ENCODE data around the gene ARPC2.

ARPC2 gene

DNA sequence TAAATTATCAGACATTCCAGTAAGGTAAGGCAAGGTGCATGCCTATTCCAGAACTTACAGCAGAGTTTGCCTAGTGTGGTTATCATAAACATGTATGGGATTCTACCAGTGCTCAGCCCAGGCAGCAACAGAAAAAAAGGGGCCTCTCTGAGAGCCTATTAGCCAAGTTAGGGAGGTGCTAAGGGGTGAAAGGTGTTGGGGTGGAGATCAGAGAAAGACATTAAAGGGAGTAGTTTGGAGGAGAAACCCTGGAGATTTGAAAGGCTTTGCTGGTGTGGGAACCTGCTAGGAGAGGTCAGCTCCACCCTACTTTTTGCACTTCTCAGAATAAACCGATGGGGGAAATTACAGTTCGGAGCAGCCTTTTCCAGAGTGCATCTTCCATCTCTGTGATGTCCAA lies 2.9 kb downstream of the ARPC2 start:
- in situ Hi-C loops (cut with HindIII; ENCODE audit: low pct_unique_long_range_greater_than_20kb, low sequenced_read_pairs), result no loop called here
- DNase-seq (ENCODE audit: low read depth in 1 of 2, low spot score in 1 of 2), result no peak
- no peak for TF ChIP-seq JUND (IDR thresholded peaks at IDR 0.05; ENCODE audit: low read depth)

DNA sequence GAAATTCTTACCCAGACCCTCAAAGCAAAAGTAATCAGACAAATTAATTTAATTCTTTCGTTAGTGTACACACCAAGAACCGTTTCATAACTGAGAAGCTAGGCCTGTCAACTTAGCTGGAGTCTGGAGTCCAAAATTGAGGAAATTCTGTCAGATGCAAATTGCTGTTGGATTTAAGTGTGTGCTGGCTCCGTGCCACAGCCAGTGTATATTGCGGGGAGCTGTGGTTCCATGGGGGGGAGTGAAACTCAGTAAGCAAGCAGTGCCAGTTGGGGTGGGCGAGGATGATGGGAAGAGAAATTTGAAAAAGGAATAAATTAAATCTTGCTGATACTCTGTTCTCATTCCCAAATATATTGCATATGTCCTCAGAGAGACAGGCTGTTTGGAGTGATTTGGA lies 4.0 kb downstream of the ARPC2 start:
- in situ Hi-C loops (cut with HindIII; ENCODE audit: low pct_unique_long_range_greater_than_20kb, low sequenced_read_pairs), result no loop called here
- TF ChIP-seq JUND (IDR thresholded peaks at IDR 0.05; ENCODE audit: low read depth), result no peak
- no peak for DNase-seq (ENCODE audit: low read depth in 1 of 2, low spot score in 1 of 2)

DNA sequence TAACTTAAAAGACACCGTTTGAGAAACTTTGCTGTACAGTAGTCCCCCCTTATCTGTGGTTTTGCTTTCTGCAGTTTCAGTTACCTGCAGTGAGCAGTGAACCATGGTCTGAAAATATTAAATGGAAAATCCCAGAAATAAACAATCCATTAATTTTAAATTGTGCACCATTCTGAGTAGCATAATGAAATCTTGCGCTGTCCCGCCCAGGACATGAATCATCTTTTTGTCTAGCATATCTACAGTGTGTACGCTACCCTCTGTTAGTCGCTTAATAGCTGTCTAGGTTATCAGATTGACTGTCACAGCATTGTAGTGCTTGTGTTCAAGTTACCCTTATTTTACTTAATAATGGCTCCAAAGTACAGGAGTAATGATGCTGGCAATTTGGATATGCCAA lies 6.1 kb downstream of the ARPC2 start:
- DNase-seq (ENCODE audit: low read depth in 1 of 2, low spot score in 1 of 2), result no peak
- in situ Hi-C loops (cut with HindIII; ENCODE audit: low pct_unique_long_range_greater_than_20kb, low sequenced_read_pairs), result no loop called here
- no peak for TF ChIP-seq JUND (IDR thresholded peaks at IDR 0.05; ENCODE audit: low read depth)

DNA sequence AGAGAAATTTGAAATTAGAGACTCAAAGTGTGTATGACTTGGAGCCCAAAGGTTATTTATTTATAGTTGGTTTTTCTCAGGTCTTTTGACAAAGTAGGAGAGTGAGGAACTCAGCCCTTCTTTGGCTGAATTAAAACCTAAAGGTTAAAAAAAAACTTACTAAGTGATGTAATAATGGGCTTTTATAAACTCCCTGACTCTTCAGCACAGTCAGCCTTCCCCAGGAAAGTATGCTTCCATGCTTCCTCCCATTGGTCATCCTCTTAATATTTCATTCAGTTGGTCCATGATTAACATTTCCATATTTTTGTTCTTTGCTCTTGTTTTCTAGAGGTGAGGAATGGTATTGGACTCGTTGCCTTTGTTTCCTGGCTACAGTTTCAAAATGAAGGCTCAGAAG lies 7.2 kb downstream of the ARPC2 start:
- in situ Hi-C loops (cut with HindIII; ENCODE audit: low pct_unique_long_range_greater_than_20kb, low sequenced_read_pairs), result no loop called here

DNA sequence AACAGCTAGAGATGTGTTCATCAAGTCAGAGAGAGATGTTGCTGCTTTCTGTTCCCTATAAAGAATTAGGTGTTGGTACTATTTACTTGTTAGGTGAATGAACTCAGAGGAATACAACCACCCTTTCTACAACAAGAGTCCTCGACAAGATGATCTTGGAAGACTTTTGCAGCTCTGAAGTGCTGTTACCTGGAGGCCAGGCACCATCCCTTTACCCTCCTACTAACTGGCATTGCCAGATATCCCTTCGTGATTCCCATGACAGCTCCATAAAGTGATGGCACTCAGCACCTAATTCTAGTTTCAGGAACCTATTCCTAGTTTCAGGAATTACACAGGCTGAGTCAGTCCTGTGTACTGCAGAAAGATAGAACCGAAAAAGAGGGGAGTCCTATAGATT lies 9.9 kb downstream of the ARPC2 start:
- no peak for DNase-seq (ENCODE audit: low read depth in 1 of 2, low spot score in 1 of 2)
- no peak for TF ChIP-seq JUND (IDR thresholded peaks at IDR 0.05; ENCODE audit: low read depth)
- in situ Hi-C loops (cut with HindIII; ENCODE audit: low pct_unique_long_range_greater_than_20kb, low sequenced_read_pairs), result no loop called here

More for the DNA sequence above, 7.2 kb downstream of the ARPC2 start:
- TF ChIP-seq JUND (IDR thresholded peaks at IDR 0.05; ENCODE audit: low read depth), result no peak
- DNase-seq (ENCODE audit: low read depth in 1 of 2, low spot score in 1 of 2), result no peak

DNA sequence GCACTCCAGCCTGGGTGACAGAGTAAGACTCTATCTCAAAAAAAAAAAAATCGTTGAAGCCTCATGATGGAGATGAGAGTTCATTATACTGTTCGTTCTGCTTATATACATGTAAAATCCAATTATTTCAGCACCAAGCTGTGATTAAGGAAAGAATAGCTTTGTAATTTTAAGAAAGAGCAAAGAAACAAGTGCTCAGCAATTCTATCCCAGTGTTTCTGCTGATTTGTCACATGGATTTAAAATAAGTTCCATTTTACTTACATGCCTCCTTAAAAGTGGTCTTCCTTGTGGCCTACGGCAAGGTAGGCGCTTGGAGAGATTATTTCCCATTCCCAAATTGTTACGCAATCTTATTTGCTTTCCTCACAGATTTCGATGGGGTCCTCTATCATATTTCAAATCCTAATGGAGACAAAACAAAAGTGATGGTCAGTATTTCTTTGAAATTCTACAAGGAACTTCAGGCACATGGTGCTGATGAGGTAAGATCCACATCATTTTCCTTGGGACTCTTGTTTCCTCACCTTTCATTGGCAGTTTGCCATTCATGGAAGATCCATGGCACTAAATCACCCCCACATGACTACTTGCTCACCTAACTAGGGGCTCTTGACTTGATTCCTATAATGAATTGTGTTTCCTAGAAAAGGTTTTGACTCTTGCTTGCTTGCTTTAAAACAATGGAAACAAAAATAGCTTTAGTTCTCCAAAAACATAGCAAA lies 11.5 kb downstream of the ARPC2 start:
- DNase-seq (ENCODE audit: low read depth in 1 of 2, low spot score in 1 of 2), result no peak
- TF ChIP-seq JUND (IDR thresholded peaks at IDR 0.05; ENCODE audit: low read depth), result no peak
- in situ Hi-C loops (cut with HindIII; ENCODE audit: low pct_unique_long_range_greater_than_20kb, low sequenced_read_pairs), result no loop called here

DNA sequence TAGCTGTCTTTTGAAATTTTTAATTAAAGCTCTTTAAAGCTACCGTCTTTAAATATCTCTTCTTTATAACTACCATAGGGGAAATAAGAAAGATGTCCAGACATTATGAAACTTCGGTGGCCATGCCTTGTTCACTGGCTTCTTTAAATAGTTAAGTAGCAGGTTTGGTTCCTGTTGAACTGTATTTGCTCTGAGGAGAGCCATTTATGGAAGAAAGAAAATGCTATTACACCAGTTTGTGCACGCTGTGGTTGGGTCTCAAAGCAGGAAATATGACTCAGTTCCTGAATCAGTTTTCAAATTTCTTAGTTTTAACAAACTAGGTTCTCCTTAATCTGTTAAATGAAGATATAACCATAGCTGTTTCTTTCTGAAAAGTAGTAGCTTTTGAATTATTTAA lies 12.2 kb downstream of the ARPC2 start:
- TF ChIP-seq JUND (IDR thresholded peaks at IDR 0.05; ENCODE audit: low read depth), result no peak
- in situ Hi-C loops (cut with HindIII; ENCODE audit: low pct_unique_long_range_greater_than_20kb, low sequenced_read_pairs), result no loop called here
- no peak for DNase-seq (ENCODE audit: low read depth in 1 of 2, low spot score in 1 of 2)

DNA sequence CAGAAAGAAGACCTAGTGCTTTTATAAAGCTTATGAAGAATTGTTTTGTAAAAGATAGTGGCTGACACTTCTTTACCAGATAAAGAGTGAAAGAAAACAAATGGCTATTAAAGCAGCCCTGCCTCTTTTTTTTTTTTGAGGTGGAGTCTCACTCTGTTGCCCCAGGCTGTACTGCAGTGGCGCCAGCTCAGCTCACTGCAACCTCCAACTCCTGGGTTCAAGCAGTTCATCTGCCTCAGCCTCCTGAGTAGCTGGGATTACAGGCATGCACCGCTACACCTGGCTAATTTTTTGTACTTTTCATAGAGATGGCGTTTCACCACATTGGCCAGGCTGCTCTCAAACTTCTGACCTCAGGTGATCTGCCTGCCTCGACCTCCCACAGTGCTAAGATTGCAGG lies 12.9 kb downstream of the ARPC2 start:
- no peak for DNase-seq (ENCODE audit: low read depth in 1 of 2, low spot score in 1 of 2)
- no peak for TF ChIP-seq JUND (IDR thresholded peaks at IDR 0.05; ENCODE audit: low read depth)
- in situ Hi-C loops (cut with HindIII; ENCODE audit: low pct_unique_long_range_greater_than_20kb, low sequenced_read_pairs), result no loop called here

DNA sequence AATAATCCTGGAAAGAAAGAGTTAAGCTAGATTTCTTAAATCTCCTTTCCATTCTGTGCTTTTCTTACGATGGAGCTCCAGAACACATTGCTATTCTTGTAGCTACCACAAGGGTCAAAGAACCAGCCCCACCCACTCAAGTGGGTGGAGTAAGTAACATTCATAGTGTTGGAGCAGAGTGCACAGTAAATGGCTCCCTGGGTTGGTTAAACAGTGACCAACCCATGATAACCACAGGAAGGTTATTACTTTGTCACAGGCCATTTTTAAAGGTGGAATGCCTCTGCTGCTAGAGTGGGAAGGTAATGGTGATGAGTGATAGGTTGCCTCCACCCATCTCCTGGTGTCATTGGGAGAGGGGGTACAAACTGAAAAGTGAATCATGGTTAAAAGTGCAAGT lies 13.9 kb downstream of the ARPC2 start:
- in situ Hi-C loops (cut with HindIII; ENCODE audit: low pct_unique_long_range_greater_than_20kb, low sequenced_read_pairs), result no loop called here
- no peak for DNase-seq (ENCODE audit: low read depth in 1 of 2, low spot score in 1 of 2)
- no peak for TF ChIP-seq JUND (IDR thresholded peaks at IDR 0.05; ENCODE audit: low read depth)

DNA sequence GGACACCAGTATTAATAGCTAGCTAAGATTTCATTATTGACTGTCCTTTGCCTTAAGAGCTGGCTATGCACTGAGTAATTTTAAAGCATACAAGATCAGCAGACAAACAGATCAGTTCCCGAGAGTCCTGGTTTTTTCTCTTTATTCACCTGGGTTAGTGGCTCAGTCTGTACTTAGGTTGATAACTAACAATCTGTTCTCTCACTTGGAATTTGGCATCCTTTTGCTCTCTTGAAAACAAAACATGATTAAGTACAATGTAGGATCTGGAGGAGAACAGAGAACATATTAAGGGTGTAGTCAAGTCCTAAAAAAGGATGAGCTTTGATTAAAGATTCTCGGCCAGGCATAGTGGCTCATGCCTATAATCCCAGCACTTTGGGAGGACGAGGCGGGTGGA lies 16.6 kb downstream of the ARPC2 start:
- in situ Hi-C loops (cut with HindIII; ENCODE audit: low pct_unique_long_range_greater_than_20kb, low sequenced_read_pairs), result no loop called here
- TF ChIP-seq JUND (IDR thresholded peaks at IDR 0.05; ENCODE audit: low read depth), result no peak
- DNase-seq (ENCODE audit: low read depth in 1 of 2, low spot score in 1 of 2), result no peak

DNA sequence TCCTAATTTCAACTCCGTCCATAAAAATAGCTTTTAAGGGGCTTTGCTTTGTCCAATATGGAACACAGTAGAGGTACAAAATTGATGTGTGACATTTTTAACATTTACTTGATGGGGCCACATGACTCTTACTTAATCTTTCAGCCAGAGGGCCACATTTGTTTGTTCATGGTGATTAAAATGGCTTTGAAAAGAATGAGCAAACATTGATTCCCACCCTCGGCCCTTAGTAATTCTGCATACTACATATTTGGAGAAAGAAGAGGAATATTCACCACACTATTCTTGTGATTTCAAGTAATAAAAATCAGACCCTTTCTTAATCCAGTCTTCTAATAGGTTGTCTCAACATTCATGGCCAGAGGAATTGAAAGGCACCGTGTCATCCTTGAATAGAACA lies 17.5 kb downstream of the ARPC2 start:
- in situ Hi-C loops (cut with HindIII; ENCODE audit: low pct_unique_long_range_greater_than_20kb, low sequenced_read_pairs), result no loop called here
- no peak for TF ChIP-seq JUND (IDR thresholded peaks at IDR 0.05; ENCODE audit: low read depth)
- no peak for DNase-seq (ENCODE audit: low read depth in 1 of 2, low spot score in 1 of 2)

DNA sequence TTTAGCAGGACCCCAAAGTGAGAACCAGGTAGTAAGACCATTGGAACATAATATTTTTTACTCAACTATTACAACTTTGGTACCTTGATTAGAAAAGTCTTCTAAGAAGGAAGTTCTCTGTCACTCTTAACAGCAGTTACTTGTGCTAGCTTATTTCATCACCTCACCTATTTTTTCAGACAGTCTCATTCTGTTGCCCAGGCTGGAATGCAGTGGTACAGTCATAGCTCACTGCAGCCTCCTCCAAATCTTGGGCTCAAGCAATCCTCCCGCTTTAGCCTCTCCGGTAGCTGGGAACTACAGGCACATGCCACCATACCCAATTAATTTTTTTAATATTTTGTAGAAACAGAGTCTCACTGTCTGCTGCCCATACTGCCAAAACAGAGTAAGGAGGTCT lies 18.0 kb downstream of the ARPC2 start:
- in situ Hi-C loops (cut with HindIII; ENCODE audit: low pct_unique_long_range_greater_than_20kb, low sequenced_read_pairs), result no loop called here
- no peak for DNase-seq (ENCODE audit: low read depth in 1 of 2, low spot score in 1 of 2)
- no peak for TF ChIP-seq JUND (IDR thresholded peaks at IDR 0.05; ENCODE audit: low read depth)

DNA sequence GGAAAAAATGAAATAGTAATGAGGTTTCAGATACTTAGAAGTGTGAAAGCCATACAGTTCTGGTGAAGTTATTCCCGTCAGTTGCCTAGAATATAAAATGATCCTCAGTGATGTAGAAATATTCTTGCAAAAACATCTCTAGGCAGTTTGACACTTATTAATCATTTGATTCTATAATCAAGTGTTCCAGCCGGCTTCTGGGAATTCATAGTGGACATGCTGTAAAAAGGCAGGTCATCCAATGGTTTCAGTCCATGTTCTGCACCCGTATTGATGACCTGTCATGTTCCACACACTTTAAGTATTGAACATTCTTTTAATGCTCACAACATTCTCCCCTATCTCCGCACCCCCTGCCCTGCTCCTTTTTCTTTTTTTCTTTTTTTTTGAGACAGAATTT lies 19.8 kb downstream of the ARPC2 start:
- in situ Hi-C loops (cut with HindIII; ENCODE audit: low pct_unique_long_range_greater_than_20kb, low sequenced_read_pairs), result no loop called here
- TF ChIP-seq JUND (IDR thresholded peaks at IDR 0.05; ENCODE audit: low read depth), result no peak
- no peak for DNase-seq (ENCODE audit: low read depth in 1 of 2, low spot score in 1 of 2)

DNA sequence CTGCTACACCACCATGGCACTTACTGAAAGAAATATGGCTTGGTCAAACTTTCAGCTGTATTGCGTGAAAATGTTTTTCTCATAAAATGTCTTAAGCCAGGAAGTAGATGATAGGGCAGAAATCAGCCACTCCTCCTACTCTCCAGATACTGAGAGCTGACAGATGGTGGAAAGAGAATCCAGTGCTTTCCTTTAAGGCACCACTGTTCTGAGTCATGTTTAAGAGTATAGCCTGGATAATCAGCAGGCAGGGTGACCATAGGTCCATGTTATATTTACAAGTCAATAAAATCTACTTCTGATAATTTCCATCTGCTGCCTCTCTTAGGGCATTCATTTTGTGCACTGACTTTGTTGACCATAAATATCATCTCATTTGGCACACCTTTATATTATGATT lies 21.9 kb downstream of the ARPC2 start:
- DNase-seq (ENCODE audit: low read depth in 1 of 2, low spot score in 1 of 2), result no peak
- in situ Hi-C loops (cut with HindIII; ENCODE audit: low pct_unique_long_range_greater_than_20kb, low sequenced_read_pairs), result no loop called here
- TF ChIP-seq JUND (IDR thresholded peaks at IDR 0.05; ENCODE audit: low read depth), result no peak

Measured in T47D (cell line).